ENCODE results near the gene ASB15. TPM values are rescaled to one million over a fixed set of nuclear protein-coding genes. Genes with fewer than 3 reads are reported as not detected.

ASB15 gene
- total and polyA plus RNA-seq, 2 of the 13 experiments (the other 11 are each of a cell fraction or from before 2014, with no cell fraction given) = not detected

DNA sequence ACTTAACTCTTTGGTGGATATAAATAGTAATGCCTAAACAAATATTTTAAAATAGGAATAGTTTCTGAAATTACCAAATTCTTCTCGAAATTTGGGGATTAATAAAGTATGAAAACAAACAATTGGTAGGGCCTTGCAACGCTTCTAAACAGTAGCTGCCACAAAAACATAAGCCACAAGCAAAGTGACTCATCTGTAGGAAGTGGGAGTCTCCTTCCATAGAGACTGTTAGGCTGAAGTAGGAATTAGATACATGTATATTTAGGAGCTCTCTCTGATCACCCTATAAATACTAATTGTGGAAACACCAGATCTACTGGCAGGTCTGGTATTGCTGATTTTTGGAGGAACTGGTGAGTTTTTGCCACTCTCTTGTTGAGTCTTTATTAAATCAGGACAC is 48.3 kb downstream of the ASB15 start (continued):
- no peak for TF ChIP-seq KLF9 (CRISPR knock-in tag; IDR thresholded peaks at IDR 0.05; ENCODE audit: low read depth)
- no peak for TF ChIP-seq ZNF879 (CRISPR knock-in tag; IDR thresholded peaks at IDR 0.05)

- WGBS (ENCODE audit: low lambda C conversion rate) = 20% methylated on average over 2 of the region's 2 CpGs
- TF ChIP-seq MTF1 (CRISPR knock-in tag; IDR thresholded peaks at IDR 0.05) (no peak), SP140L (CRISPR knock-in tag; IDR thresholded peaks at IDR 0.05; ENCODE audit: borderline replicate concordance) (no peak), RFX3 (CRISPR knock-in tag; IDR thresholded peaks at IDR 0.05) (no peak), MAZ (IDR thresholded peaks at IDR 0.05; ENCODE audit: borderline replicate concordance, low read depth, low read length) (no peak), MAZ (CRISPR knock-in tag; IDR thresholded peaks at IDR 0.05; ENCODE audit: low read depth) (no peak), FOXC1 (CRISPR knock-in tag; IDR thresholded peaks at IDR 0.05; ENCODE audit: borderline replicate concordance) (no peak), ZBTB1 (CRISPR knock-in tag; IDR thresholded peaks at IDR 0.05; ENCODE audit: borderline replicate concordance) (no peak)
- TF ChIP-seq, protein P1, sequence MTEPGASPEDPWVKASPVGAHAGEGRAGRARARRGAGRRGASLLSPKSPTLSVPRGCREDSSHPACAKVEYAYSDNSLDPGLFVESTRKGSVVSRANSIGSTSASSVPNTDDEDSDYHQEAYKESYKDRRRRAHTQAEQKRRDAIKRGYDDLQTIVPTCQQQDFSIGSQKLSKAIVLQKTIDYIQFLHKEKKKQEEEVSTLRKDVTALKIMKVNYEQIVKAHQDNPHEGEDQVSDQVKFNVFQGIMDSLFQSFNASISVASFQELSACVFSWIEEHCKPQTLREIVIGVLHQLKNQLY (CRISPR knock-in tag; IDR thresholded peaks at IDR 0.05) = no peak
- FAIRE-seq (no peak), ATAC-seq (no peak), DNase-seq (ENCODE audit: low spot score) (no peak)
- Histone ChIP-seq H4K20me1 (ENCODE audit: insufficient read depth, low read length) (no peaks in the 10 kb centered on the region), H3K9me3 (ENCODE audit: low read length) (no peaks in the 10 kb centered on the region), H3K27ac (ENCODE audit: extremely low read length, insufficient read depth, low read length) (no peak overlapping the region), H3K4me1 (ENCODE audit: insufficient read depth, low read length) (no peaks in the 10 kb centered on the region), H3K36me3 (replicated peaks in 1 of 2; ENCODE audit: control insufficient read depth in 1 of 2, insufficient read depth in 2 of 2, low read length in 2 of 2) (no peaks in the 10 kb centered on the region), H3K9ac (ENCODE audit: insufficient read depth, low read depth, low read length) (no peak overlapping the region), H3K79me2 (ENCODE audit: insufficient read depth, low read length) (no peaks in the 10 kb centered on the region), H2AFZ (ENCODE audit: low read length) (no peak overlapping the region), H3K4me2 (ENCODE audit: low read depth, low read length) (no peak overlapping the region), H3K27me3 (ENCODE audit: control insufficient read depth in 1 of 2, insufficient read depth in 2 of 2, low read length in 2 of 2) (no peaks in the 10 kb centered on the region), H3K4me3 (replicated peaks in 1 of 3; ENCODE audit: insufficient read depth in 1 of 3, low read depth in 2 of 3, low read length in 3 of 3) (no peak overlapping the region)
- no TSS peak for BruUV-seq (replicated peaks)
- intact Hi-C loops (cut with micrococcal nuclease; ENCODE audit: unreplicated experiment) = no loop called here
- in situ Hi-C loops (cut with HindIII; ENCODE audit: extremely low pct_ligation_motif_present, low pct_unique_long_range_greater_than_20kb) = no loop called here
- ChIA-PET POLR2A (no interaction called here), CTCF (ENCODE audit: low intra/inter-chr PET ratio, low total read pairs) (no interaction called here)
Measured at GRCh38 chr7:123650595-123650994, 49.0 kb downstream of the ASB15 start.
